Spleen (tissue), 11 donors: ENCODE measurements around the gene ANKK1. TPM values are rescaled to one million over a fixed set of nuclear protein-coding genes. Genes with fewer than 3 reads are reported as not detected.

Experiments
- DNase-seq: peaks from one replicate; pipeline ENCODE4 v3.0.0-alpha.2; 2020
- H3K27ac ChIP-seq, 8 donors: fragments of 200-600 bp; sonication (generic) in 7 of 8; 1 replicate in 4 of 8; 2 replicates in 4 of 8; pipeline versions ENCODE4 v1.5.0 to v1.8.0; 2016 to 2021; ENCODE audit warnings: inconsistent platforms in 4 of 8, mild to moderate bottlenecking in 4 of 8, moderate library complexity in 1 of 8
- H3K27me3 ChIP-seq, 7 donors: fragments of 200-600 bp; sonication (generic) in 6 of 7; replicated peaks in 1 of 7; 1 replicate in 4 of 7; 2 replicates in 3 of 7; pipeline versions ENCODE4 v1.5.0 to v1.8.0; 2016 to 2021; ENCODE audit warnings: inconsistent platforms in 3 of 7, mild to moderate bottlenecking in 1 of 7
- H3K36me3 ChIP-seq, 6 donors: fragments of 200-600 bp; sonication (generic) in 5 of 6; 1 replicate in 4 of 6; 2 replicates in 2 of 6; pipeline versions ENCODE4 v1.5.0 to v1.8.0; 2016 to 2021; ENCODE audit warnings: inconsistent platforms in 2 of 6
- H3K4me1 ChIP-seq, 6 donors: fragments of 200-600 bp; sonication (generic) in 5 of 6; 1 replicate in 3 of 6; 2 replicates in 3 of 6; pipeline versions ENCODE4 v1.5.0 to v1.8.0; 2016 to 2021; ENCODE audit warnings: inconsistent platforms in 3 of 6
- H3K4me3 ChIP-seq, 8 donors: fragments of 200-600 bp; sonication (generic) in 7 of 8; 1 replicate in 4 of 8; 2 replicates in 4 of 8; pipeline versions ENCODE4 v1.5.0 to v1.8.0; 2016 to 2021; ENCODE audit warnings: inconsistent platforms in 4 of 8, mild to moderate bottlenecking in 4 of 8, moderate library complexity in 2 of 8
- H3K9me3 ChIP-seq, 8 donors: fragments of 200-600 bp; sonication (generic) in 7 of 8; 1 replicate in 4 of 8; 2 replicates in 4 of 8; pipeline versions ENCODE4 v1.5.0 to v1.8.0; 2016 to 2021; ENCODE audit warnings: inconsistent platforms in 4 of 8
- POLR2A ChIP-seq, 3 donors: fragments of 450-650 bp; IDR thresholded peaks; one replicate each; pipeline ENCODE4 v1.5.1; 2017; ENCODE audit warnings: antibody characterized with exemption in 3 of 3, mild to moderate bottlenecking in 1 of 3
- POLR2AphosphoS5 ChIP-seq, 3 donors: sonication (generic); formaldehyde crosslinking; IDR thresholded peaks; one replicate each; pipeline ENCODE4 v1.5.1; 2017; ENCODE audit warnings: antibody characterized with exemption in 3 of 3
- WGBS, 5 donors: extraction: QIAGEN DNeasy Blood & Tissue Kit in 3 of 5; methylation state at CpG; one replicate each; pipeline versions ENCODE4 v1.1.5 to v1.1.7; 2013 to 2018; 5-methylcytosine and 5-hydroxymethylcytosine counted together
- intact Hi-C: fragments of 100-400 bp; cut with DNase I; formaldehyde crosslinking; loops from one replicate; pipeline ENCODE4 v1.15.0; 2023; ENCODE audit warnings: low total_unique reads
- polyA plus RNA-seq, 3 donors: library from polyadenylated mRNA; stranded (reverse); fragments of 200-250 nt; gene quantifications; one replicate each; pipeline ENCODE4 v1.2.1, GENCODE V29; 2013
- total RNA-seq, 7 donors: library from RNA; depleted of rRNA in 3 of 7; stranded (reverse); fragments of >200 nt in 3 of 7; fragmentation: NEBNext Ultra II Directional in 4 of 7; extraction: Animal tissue kit (Norgen Biotek cat#: 25700) in 4 of 7; gene quantifications; one replicate each; pipeline versions ENCODE4 v1.1.0 to v1.2.1, GENCODE V29; 2016 to 2021
- TF ChIP-seq, protein P1 (sequence below), 11 experiments: fragments of 200-600 bp in 7 of 11; fragments of 450-650 bp in 4 of 11; sonication (generic) in 4 of 11; IDR thresholded peaks in 8 of 11; conservative IDR thresholded peaks in 3 of 11; 1 replicate in 7 of 11; 2 replicates in 4 of 11; pipeline versions ENCODE4 v1.4.0 to v1.8.0; 2016 to 2021; ENCODE audit warnings: antibody characterized with exemption in 11 of 11, inconsistent platforms in 4 of 11, mild to moderate bottlenecking in 1 of 11
- donor health status: healthy with polysubstance abuse.
- donor health status: DM: no; HTN: no; CAD: no; lungs with moderate emphysema.
- donor health status: DM: no; HTN: no; CAD: no.
- donor health status: Bipolar disorder and iron deficiency.
- donor health status: healthy.
- donor health status: DM: no; HTN: no; CAD: no.
- donor health status: DM: yes; HTN: yes; CAD: no.

Gene ANKK1
- total and polyA plus RNA-seq, 10 donors: 0.26 to 2.0 (median 0.65) TPM

DNA sequence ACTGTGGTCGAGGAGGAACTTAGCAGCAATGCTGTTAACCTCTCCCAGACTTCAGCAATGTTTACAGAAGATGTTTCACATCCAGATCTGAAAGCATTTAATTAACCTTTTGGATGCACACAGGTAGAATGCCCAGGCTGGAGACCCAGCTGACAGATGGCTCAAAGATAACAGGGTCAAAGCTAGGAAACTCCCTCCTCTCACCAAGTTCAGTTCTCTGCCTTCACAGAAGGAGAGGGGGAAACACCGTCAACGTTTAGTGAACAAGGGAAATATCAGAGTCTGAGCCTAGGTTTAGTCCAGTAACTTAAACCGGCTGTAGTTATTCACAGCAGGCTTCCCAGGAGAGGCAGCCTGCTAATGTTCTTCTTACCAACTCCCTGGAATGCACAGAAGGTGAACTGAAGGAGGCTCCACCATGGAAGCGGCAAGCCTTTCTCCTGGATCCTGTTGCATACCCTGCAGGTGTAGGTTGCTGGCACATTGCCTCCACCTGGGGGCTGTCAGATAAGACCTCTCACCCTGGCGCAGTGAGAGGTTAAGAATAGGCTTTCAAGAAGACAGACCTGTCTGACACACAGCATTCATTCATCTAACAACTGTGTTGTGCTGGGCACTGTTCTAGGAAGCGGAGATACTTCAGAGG, 23.5 kb upstream of the ANKK1 start:
- Histone ChIP-seq H3K36me3 (peaks cover 6 to 100% (median 63%) of the 10 kb centered on the region in 6 donors), H3K27ac (no peak overlapping the region), H3K9me3 (no peaks in the 10 kb centered on the region), H3K4me3 (no peak overlapping the region), H3K4me1 (no peaks in the 10 kb centered on the region), H3K27me3 (no peaks in the 10 kb centered on the region)
- intact Hi-C loops: no loop called here
- 75 to 82% (median 80%) methylated on average over 7 of the region's 7 CpGs for WGBS, 5 donors
- DNase-seq: no peak
- TF ChIP-seq POLR2A (IDR thresholded peaks at IDR 0.05) (no peak), POLR2AphosphoS5 (IDR thresholded peaks at IDR 0.05) (no peak)
- TF ChIP-seq, protein P1, sequence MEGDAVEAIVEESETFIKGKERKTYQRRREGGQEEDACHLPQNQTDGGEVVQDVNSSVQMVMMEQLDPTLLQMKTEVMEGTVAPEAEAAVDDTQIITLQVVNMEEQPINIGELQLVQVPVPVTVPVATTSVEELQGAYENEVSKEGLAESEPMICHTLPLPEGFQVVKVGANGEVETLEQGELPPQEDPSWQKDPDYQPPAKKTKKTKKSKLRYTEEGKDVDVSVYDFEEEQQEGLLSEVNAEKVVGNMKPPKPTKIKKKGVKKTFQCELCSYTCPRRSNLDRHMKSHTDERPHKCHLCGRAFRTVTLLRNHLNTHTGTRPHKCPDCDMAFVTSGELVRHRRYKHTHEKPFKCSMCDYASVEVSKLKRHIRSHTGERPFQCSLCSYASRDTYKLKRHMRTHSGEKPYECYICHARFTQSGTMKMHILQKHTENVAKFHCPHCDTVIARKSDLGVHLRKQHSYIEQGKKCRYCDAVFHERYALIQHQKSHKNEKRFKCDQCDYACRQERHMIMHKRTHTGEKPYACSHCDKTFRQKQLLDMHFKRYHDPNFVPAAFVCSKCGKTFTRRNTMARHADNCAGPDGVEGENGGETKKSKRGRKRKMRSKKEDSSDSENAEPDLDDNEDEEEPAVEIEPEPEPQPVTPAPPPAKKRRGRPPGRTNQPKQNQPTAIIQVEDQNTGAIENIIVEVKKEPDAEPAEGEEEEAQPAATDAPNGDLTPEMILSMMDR (IDR thresholded peaks at IDR 0.05 in 8 of 11, conservative IDR thresholded peaks at IDR 0.05 in 3 of 11): no peak

DNA sequence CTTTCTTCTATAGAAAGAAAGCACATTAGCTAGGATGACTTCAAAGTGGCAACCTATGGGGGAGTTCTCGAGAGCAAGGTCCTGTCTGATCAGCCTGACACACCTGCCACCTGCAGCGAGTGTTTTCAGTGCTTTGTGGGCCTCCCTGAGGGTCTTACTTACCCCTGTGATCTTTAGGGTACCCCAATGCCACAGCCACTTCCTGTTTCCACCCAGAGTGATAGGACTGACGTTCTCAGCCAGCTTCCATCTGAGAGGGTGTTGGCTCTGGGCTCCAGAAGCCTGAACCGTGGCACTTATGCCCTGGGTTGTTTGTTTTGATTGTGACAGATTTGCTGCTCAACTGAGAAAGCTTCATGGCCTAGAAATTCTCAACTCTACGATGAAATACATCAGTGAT, 21.7 kb upstream of the ANKK1 start:
- TF ChIP-seq POLR2A (IDR thresholded peaks at IDR 0.05) (no peak), POLR2AphosphoS5 (IDR thresholded peaks at IDR 0.05) (no peak)
- TF ChIP-seq, protein P1 (IDR thresholded peaks at IDR 0.05 in 8 of 11, conservative IDR thresholded peaks at IDR 0.05 in 3 of 11): no peak
- Histone ChIP-seq H3K27me3 (no peaks in the 10 kb centered on the region), H3K27ac (no peak overlapping the region), H3K9me3 (no peaks in the 10 kb centered on the region), H3K4me3 (no peak overlapping the region), H3K36me3 (peaks cover 5 to 99% (median 48%) of the 10 kb centered on the region in 6 donors), H3K4me1 (no peaks in the 10 kb centered on the region)
- intact Hi-C loops: no loop called here
- 56 to 65% (median 62%) methylated on average over 5 of the region's 5 CpGs for WGBS, 5 donors
- DNase-seq: no peak

DNA sequence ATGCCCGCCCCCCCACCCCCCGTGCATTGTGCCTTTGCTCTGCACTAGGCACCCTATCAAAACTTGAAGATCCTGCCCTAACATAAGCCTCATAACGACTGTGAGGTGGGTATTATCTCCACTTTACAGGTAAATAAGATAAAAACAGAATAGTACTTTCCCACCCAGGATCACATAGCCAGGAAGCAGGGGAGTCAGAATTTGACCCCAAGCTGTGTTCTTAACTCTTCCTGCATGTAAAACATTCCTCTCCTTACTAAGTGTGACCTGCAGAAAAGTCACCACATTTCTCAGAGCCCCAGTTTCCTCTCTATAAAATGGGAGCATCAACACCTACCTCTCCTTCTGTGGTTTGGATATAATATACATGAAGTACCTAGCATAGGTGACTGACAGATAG, 18.2 kb upstream of the ANKK1 start:
- DNase-seq: no peak
- no peaks in the 10 kb centered on the region for H3K27me3 ChIP-seq
- no peaks in the 10 kb centered on the region for H3K9me3 ChIP-seq
- intact Hi-C loops: no loop called here
- TF ChIP-seq POLR2AphosphoS5 (IDR thresholded peaks at IDR 0.05): no peak
- TF ChIP-seq, protein P1 (IDR thresholded peaks at IDR 0.05 in 8 of 11, conservative IDR thresholded peaks at IDR 0.05 in 3 of 11): no peak
- TF ChIP-seq POLR2A (IDR thresholded peaks at IDR 0.05): no peak
- H3K27ac ChIP-seq: no peak overlapping the region
- H3K4me1 ChIP-seq: peaks cover 0 to 4% (median 0%) of the 10 kb centered on the region in 6 donors
- H3K36me3 ChIP-seq: peaks cover 0 to 88% (median 28%) of the 10 kb centered on the region in 6 donors
- H3K4me3 ChIP-seq: no peak overlapping the region
- 74 to 90% (median 84%) methylated on average over 3 of the region's 3 CpGs for WGBS, 5 donors

DNA sequence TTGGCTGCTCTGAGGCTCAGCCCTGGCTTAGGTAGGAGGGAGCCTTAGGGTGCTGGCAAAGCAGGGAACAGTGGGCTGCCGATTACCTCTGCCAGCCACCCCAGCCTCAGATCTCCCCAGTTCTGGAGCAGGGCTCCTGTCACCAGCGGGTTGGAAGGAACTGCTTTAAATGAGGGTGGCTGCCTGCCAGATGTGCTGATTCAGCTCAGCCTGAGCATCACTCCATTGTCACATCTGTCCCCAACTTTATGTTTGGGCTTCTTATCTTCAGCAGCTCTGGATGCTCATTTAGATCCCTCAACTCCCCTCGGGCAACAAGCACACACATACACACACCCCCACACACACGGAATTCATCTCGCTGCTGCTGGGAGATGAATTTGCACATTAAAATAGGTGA, 16.9 kb upstream of the ANKK1 start:
- Histone ChIP-seq H3K27ac (no peak overlapping the region), H3K4me3 (no peak overlapping the region), H3K36me3 (peaks cover 0 to 76% (median 16%) of the 10 kb centered on the region in 6 donors), H3K4me1 (peaks cover 0 to 4% (median 0%) of the 10 kb centered on the region in 6 donors), H3K9me3 (no peaks in the 10 kb centered on the region), H3K27me3 (no peaks in the 10 kb centered on the region)
- TF ChIP-seq, protein P1 (IDR thresholded peaks at IDR 0.05 in 8 of 11, conservative IDR thresholded peaks at IDR 0.05 in 3 of 11): no peak
- DNase-seq: no peak
- 74 to 92% (median 81%) methylated on average over 5 of the region's 5 CpGs for WGBS, 5 donors
- intact Hi-C loops: no loop called here
